Activated CD4-positive, alpha-beta T cell treated with anti-CD3 and anti-CD28 coated beads, Interleukin-2, amount 10 ng/mL, durations not matched to agents 7 days and 5 days (primary cell): ENCODE data around the gene PEX12. TPM values are rescaled to one million over a fixed set of nuclear protein-coding genes. Genes with fewer than 3 reads are reported as not detected.
A peak's percentile ranks its signal among the peaks of the same experiment; 100 is the strongest.
"Not testable (repeated sequence)": the region's sequence is repeated elsewhere in the genome, so short reads cannot be mapped to it uniquely, and the experiment has no call there.

Experiments
- CTCF ChIA-PET: fragments of 350-600 bp; sonication (Branson Sonifier 250); formaldehyde crosslinking; loops from one replicate; lab custom pipeline; 2021; ENCODE audit warnings: antibody characterized with exemption; lab: Charles Lee
- POLR2A ChIA-PET: fragments of 350-600 bp; sonication (Branson Sonifier 250); formaldehyde crosslinking; loops from one replicate; lab custom pipeline; 2021; ENCODE audit warnings: antibody characterized with exemption; lab: Charles Lee
- DNase-seq: peaks from one replicate; pipeline ENCODE4 v3.0.0-alpha.2; 2020
- H3K27ac Mint-ChIP-seq: one replicate; pipeline ENCODE4 v1.8.0; 2021; ENCODE audit warnings: mild to moderate bottlenecking, moderate library complexity, mixed read lengths
- H3K27me3 Mint-ChIP-seq: one replicate; pipeline ENCODE4 v1.8.0; 2021; ENCODE audit warnings: mixed read lengths
- H3K36me3 Mint-ChIP-seq: one replicate; pipeline ENCODE4 v1.8.0; 2021; ENCODE audit warnings: low read depth, mixed read lengths
- H3K4me1 Mint-ChIP-seq: one replicate; pipeline ENCODE4 v1.8.0; 2021; ENCODE audit warnings: mixed read lengths
- H3K4me3 Mint-ChIP-seq: one replicate; pipeline ENCODE4 v1.8.0; 2021; ENCODE audit warnings: mild to moderate bottlenecking, moderate library complexity, mixed read lengths
- H3K9me3 Mint-ChIP-seq: one replicate; pipeline ENCODE4 v1.8.0; 2021; ENCODE audit warnings: mixed read lengths
- total RNA-seq, 2 experiments: library from RNA; stranded (reverse); gene quantifications; one replicate each; pipeline ENCODE4 v1.2.3, GENCODE V29; 2021

PEX12 gene
- total RNA-seq, 2 experiments from 2014 or later = 4.0 to 5.5 TPM

GRCh38 chr17:35545150-35545549, 33.2 kb downstream of the PEX12 start:
- ChIA-PET POLR2A (no interaction called here), CTCF (interaction anchor here (0.9 kb wide), 1 partner anchor 353 kb away, joined by 6 read pairs; no protein-coding TSS in a partner anchor)
- peaks cover 32% of the 10 kb centered on the region for H3K4me1 Mint-ChIP-seq

DNA sequence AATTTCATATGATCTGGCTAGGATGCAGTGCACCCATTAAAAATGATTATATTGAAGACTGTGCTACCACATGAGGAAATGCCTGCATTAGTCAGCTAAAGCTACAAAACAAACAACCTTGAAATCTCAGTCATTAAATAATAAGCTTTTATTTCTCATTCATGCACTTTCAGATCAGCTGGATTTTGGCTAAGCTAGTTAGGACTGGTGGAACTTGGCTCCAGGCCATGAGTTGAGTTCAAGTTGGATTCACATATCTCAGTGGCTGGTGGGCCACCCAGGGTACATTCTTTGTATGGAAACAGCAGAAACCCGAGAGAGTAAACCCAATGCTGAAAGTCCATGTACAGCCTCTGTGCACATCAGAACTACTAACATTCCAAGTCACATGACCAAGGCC, 34.5 kb downstream of the PEX12 start:
- POLR2A ChIA-PET = no interaction called here
- H3K4me3 Mint-ChIP-seq = no peak overlapping the region
- H3K9me3 Mint-ChIP-seq = peaks cover 5% of the 10 kb centered on the region
- peaks cover 14% of the 10 kb centered on the region for H3K36me3 Mint-ChIP-seq
- DNase-seq = no peak
- CTCF ChIA-PET = interaction anchor here (1.4 kb wide), 1 partner anchor 43 kb away, joined by 4 read pairs; no protein-coding TSS in a partner anchor
- no peaks in the 10 kb centered on the region for H3K27me3 Mint-ChIP-seq
- peaks cover 45% of the 10 kb centered on the region for H3K4me1 Mint-ChIP-seq
- no peak overlapping the region for H3K27ac Mint-ChIP-seq

More at GRCh38 chr17:35545150-35545549, 33.2 kb downstream of the PEX12 start:
- Mint-ChIP-seq H3K27ac (no peak overlapping the region), H3K36me3 (peaks cover 14% of the 10 kb centered on the region), H3K9me3 (peaks cover 5% of the 10 kb centered on the region), H3K4me3 (no peak overlapping the region), H3K27me3 (peaks cover 4% of the 10 kb centered on the region)
- no peak for DNase-seq

- H3K4me3 Mint-ChIP-seq = no peak overlapping the region
- ChIA-PET POLR2A (no interaction called here), CTCF (interaction anchor here (0.8 to 1.6 kb wide), 3 partner anchors 43 to 266 kb away, joined by 3 to 10 read pairs (median 4); partner anchors contain the start of gene TAF15)
- peaks cover 54% of the 10 kb centered on the region for H3K4me1 Mint-ChIP-seq
- no peaks in the 10 kb centered on the region for H3K27me3 Mint-ChIP-seq
- H3K27ac Mint-ChIP-seq = peak overlapping the region; percentile 25
- no peak for DNase-seq
- peaks cover 5% of the 10 kb centered on the region for H3K9me3 Mint-ChIP-seq
- H3K36me3 Mint-ChIP-seq = peaks cover 14% of the 10 kb centered on the region
Measured at GRCh38 chr17:35542990-35543389, 35.4 kb downstream of the PEX12 start.

DNA sequence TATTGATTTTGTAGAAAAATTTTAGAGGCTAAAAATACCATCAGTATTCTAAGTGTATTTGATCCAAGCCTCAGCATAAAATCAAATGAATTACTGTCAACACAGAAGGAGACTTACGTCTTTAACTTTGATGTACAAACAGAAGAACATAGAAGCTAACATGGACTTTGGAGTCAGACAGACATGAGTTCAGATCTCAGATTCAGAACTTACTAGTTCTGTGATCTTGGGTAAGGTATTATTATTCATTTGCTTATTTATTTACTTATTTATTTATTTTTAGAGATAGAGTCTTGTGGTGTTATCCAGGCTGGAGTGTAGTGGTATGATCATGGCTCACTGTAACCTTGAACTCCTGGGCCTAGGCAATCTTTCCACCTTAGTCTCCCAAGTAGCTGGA, 36.9 kb downstream of the PEX12 start:
- Mint-ChIP-seq H3K4me3 (peak overlapping the region; percentile 84), H3K27me3 (no peaks in the 10 kb centered on the region), H3K9me3 (peaks cover 5% of the 10 kb centered on the region), H3K4me1 (peaks cover 57% of the 10 kb centered on the region), H3K27ac (peak overlapping the region; percentile 98), H3K36me3 (peaks cover 25% of the 10 kb centered on the region)
- POLR2A ChIA-PET = interaction anchor here (0.6 kb wide), 2 partner anchors 42 to 1004 kb away, joined by 3 to 5 read pairs; no protein-coding TSS in a partner anchor
- CTCF ChIA-PET = interaction anchor here (1.1 to 4.4 kb wide), 4 partner anchors 8 to 228 kb away, joined by 3 to 26 read pairs (median 6); no protein-coding TSS in a partner anchor
- no peak for DNase-seq

DNA sequence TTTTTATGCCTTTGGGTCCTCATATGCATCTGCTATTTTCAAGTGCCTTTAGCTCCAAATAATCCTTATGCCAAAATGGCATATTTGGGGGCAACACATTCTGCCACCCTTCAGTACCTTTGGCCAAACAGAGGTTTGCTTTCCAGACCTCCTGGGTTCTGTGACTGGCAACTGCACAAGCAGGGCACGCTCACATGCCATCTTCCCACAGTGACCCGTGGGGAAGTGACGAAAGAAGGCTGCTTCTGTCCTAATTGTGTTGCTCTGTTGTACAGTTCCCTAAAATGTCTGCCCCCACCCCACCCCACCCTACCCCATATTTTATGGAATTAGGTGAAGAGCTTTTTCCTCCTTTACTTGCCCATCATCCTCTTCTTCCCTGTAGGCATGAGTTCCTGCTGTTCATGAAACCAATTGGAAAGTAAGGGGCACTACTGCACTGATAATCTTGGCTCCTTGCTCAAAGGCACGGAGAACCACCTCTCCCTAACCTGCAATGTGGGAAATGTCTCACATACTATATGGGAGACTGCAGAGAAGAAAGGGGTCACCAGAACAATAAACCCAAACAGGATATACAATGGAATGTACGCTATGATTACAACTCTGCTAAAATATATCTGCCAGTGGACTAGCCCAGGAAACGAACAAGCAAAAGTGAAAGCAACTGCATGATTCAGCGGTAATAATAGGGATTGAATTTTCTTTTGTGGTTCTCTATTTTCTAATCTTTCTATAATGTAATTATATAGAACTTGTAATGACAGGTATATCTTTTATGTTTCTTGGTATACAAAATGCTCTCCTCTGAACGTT, 37.6 kb downstream of the PEX12 start:
- POLR2A ChIA-PET = no interaction called here
- Mint-ChIP-seq H3K9me3 (peaks cover 5% of the 10 kb centered on the region), H3K27ac (peak overlapping the region; percentile 98), H3K4me1 (peaks cover 57% of the 10 kb centered on the region), H3K27me3 (no peaks in the 10 kb centered on the region), H3K36me3 (peaks cover 31% of the 10 kb centered on the region), H3K4me3 (peak overlapping the region; percentile 84)
- DNase-seq = peak; percentile 41
- CTCF ChIA-PET = interaction anchor here (1.2 to 4.4 kb wide), 2 partner anchors 9 to 13 kb away, joined by 3 to 26 read pairs; no protein-coding TSS in a partner anchor

- DNase-seq = no peak
- Mint-ChIP-seq H3K27ac (peak overlapping the region; percentile 98), H3K27me3 (no peaks in the 10 kb centered on the region), H3K36me3 (peaks cover 37% of the 10 kb centered on the region), H3K4me1 (peaks cover 53% of the 10 kb centered on the region), H3K4me3 (peak overlapping the region; percentile 84), H3K9me3 (no peaks in the 10 kb centered on the region)
- POLR2A ChIA-PET = interaction anchor here (0.5 kb wide), 1 partner anchor 183 kb away, joined by 3 read pairs; no protein-coding TSS in a partner anchor
- CTCF ChIA-PET = interaction anchor here (0.7 to 4.4 kb wide), 17 partner anchors 10 to 364 kb away, joined by 3 to 26 read pairs (median 3); partner anchors contain the start of genes PEX12 and SLFN14
Measured at GRCh38 chr17:35539659-35540026, 38.7 kb downstream of the PEX12 start.

DNA sequence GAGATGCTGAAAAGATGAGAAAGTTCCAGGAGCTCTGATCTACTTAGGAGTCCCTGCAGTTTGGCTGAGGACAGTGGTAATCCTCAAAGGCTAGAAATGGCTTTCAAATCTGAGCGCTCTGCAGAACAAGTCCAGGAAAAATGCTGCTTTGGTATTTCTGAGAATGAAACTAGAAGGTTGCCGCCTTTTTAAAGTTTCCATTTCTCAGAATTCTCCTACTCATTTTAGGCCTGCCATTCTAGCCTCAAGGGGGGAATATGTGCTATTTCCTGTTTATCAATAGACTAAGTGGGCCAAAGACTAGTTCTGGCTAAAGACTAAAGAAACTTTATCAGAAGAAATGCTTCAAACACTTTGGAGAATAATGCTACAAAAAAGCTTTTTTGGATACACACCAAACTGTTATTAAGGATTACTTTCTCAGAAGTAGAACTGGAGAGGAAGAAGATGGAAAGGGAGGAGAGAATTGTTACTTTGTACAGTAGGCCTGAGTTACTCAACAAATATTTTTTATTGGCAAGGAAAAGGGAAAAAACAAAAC, 40.7 kb downstream of the PEX12 start, which contains the start of gene SLFN12L:
Gene SLFN12L, minus strand, starts transcription at position 78 of the 541 bp plus-strand sequence. CDS start 15,314 bp downstream, outside the sequence.
- CTCF ChIA-PET = interaction anchor here (0.8 to 4.4 kb wide), 5 partner anchors 12 to 271 kb away, joined by 3 to 26 read pairs (median 3); partner anchors contain the start of gene TAF15
- Mint-ChIP-seq H3K36me3 (peaks cover 41% of the 10 kb centered on the region), H3K9me3 (no peaks in the 10 kb centered on the region), H3K4me1 (peaks cover 47% of the 10 kb centered on the region), H3K27ac (peak within 1 kb of the TSS; percentile 98), H3K4me3 (peak within 1 kb of the TSS; percentile 84), H3K27me3 (no peaks in the 10 kb centered on the region)
- peak; percentile 70 for DNase-seq
- POLR2A ChIA-PET = interaction anchor here (0.6 to 1.4 kb wide), 3 partner anchors 164 to 482 kb away, joined by 3 to 7 read pairs (median 4); partner anchors contain the start of gene SLFN5

DNA sequence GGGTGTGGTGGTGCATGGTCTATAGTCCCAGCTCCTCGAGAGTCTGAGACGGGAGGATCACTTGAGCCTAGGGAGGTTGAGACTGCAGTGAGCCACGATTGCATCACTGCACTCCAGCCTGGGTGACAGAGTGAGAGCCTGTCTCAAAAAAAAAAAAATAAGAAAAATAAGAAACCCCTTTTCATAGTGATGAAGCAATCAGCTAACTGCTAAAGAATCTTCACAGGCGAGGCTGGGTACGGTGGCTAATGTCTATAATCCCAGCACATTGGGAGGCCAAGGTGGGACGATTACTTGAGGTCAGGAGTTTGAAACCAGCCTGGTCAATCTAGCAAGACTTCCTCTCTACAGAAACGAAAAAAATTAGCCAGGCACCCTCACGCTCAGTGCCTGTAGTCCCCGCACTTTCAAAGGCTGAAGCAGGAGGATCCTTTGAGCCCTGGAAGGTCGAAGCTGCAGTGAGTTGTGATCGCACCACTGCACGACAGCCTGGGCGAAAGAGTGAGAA, 41.7 kb downstream of the PEX12 start:
- peak; percentile 24 for DNase-seq
- CTCF ChIA-PET = interaction anchor here (0.6 to 2.2 kb wide), 5 partner anchors 12 to 250 kb away, joined by 3 to 7 read pairs (median 4); no protein-coding TSS in a partner anchor
- Mint-ChIP-seq H3K27ac (peak overlapping the region; percentile 98), H3K27me3 (no peaks in the 10 kb centered on the region), H3K4me1 (peaks cover 55% of the 10 kb centered on the region), H3K36me3 (peaks cover 50% of the 10 kb centered on the region), H3K4me3 (peak overlapping the region; percentile 84), H3K9me3 (no peaks in the 10 kb centered on the region)
- POLR2A ChIA-PET = interaction anchor here (0.6 to 1.4 kb wide), 3 partner anchors 163 to 481 kb away, joined by 3 to 7 read pairs (median 4); partner anchors contain the start of gene SLFN5

GRCh38 chr17:35535406-35535805, 43.0 kb downstream of the PEX12 start:
- CTCF ChIA-PET = interaction anchor here (0.7 to 2.2 kb wide), 5 partner anchors 11 to 321 kb away, joined by 3 to 7 read pairs (median 3); no protein-coding TSS in a partner anchor
- not testable (repeated sequence) for H3K9me3 Mint-ChIP-seq, DNase-seq, H3K27me3 Mint-ChIP-seq
- peak overlapping the region; percentile 84 for H3K4me3 Mint-ChIP-seq
- POLR2A ChIA-PET = interaction anchor here (0.6 to 2.1 kb wide), 5 partner anchors 14 to 317 kb away, joined by 3 to 8 read pairs (median 7); partner anchors contain the start of gene SLFN11
- peak overlapping the region; percentile 98 for H3K27ac Mint-ChIP-seq
- H3K36me3 Mint-ChIP-seq = peaks cover 59% of the 10 kb centered on the region
- peaks cover 55% of the 10 kb centered on the region for H3K4me1 Mint-ChIP-seq

- CTCF ChIA-PET = interaction anchor here (0.6 to 1.2 kb wide), 7 partner anchors 15 to 321 kb away, joined by 3 to 4 read pairs (median 3); no protein-coding TSS in a partner anchor
- Mint-ChIP-seq H3K27me3 (no peaks in the 10 kb centered on the region), H3K27ac (peak overlapping the region; percentile 98), H3K9me3 (no peaks in the 10 kb centered on the region), H3K4me3 (peak overlapping the region; percentile 84), H3K4me1 (peaks cover 51% of the 10 kb centered on the region), H3K36me3 (peaks cover 65% of the 10 kb centered on the region)
- no peak for DNase-seq
- POLR2A ChIA-PET = interaction anchor here (0.6 to 2.1 kb wide), 6 partner anchors 13 to 358 kb away, joined by 3 to 8 read pairs (median 6); no protein-coding TSS in a partner anchor
Measured at GRCh38 chr17:35534576-35535093, 43.7 kb downstream of the PEX12 start.

GRCh38 chr17:35531160-35531559, 47.2 kb downstream of the PEX12 start:
- ChIA-PET CTCF (interaction anchor here (1.4 kb wide), 1 partner anchor 9 kb away, joined by 5 read pairs; no protein-coding TSS in a partner anchor), POLR2A (no interaction called here)
- H3K36me3 Mint-ChIP-seq = peaks cover 86% of the 10 kb centered on the region
- peaks cover 64% of the 10 kb centered on the region for H3K4me1 Mint-ChIP-seq
- peaks cover 4% of the 10 kb centered on the region for H3K9me3 Mint-ChIP-seq
- DNase-seq = no peak
- H3K27ac Mint-ChIP-seq = no peak overlapping the region
- peak overlapping the region; percentile 15 for H3K4me3 Mint-ChIP-seq
- H3K27me3 Mint-ChIP-seq = no peaks in the 10 kb centered on the region
